GM12874 (cell line): ENCODE measurements around the gene UNC119B.
A peak's percentile ranks its signal among the peaks of the same experiment; 100 is the strongest.

Experiments
- CTCF ChIP-seq: IDR thresholded peaks from 2 replicates; pipeline ENCODE4 v1.5.1; 2011; ENCODE audit warnings: low read depth, mild to moderate bottlenecking, control low read depth, low read length, moderate library complexity; ENCODE audit not compliant: insufficient read depth

The UNC119B gene

GRCh38 chr12:120685522-120685921 lies 24.7 kb upstream of the UNC119B start:
- TF ChIP-seq CTCF: no peak

GRCh38 chr12:120686151-120686689 lies 24.0 kb upstream of the UNC119B start:
- TF ChIP-seq CTCF: no peak

- peak; percentile 42; the same call in 1 of the 2 replicates for TF ChIP-seq CTCF
Observed at GRCh38 chr12:120686690-120687577, 23.3 kb upstream of the UNC119B start, which contains the start of gene MLEC. Gene MLEC (plus strand): TSS chr12:120687149. CDS start chr12:120687297, 148 bp downstream.

- no peak for TF ChIP-seq CTCF
Observed at GRCh38 chr12:120687578-120688289, 22.5 kb upstream of the UNC119B start.

DNA sequence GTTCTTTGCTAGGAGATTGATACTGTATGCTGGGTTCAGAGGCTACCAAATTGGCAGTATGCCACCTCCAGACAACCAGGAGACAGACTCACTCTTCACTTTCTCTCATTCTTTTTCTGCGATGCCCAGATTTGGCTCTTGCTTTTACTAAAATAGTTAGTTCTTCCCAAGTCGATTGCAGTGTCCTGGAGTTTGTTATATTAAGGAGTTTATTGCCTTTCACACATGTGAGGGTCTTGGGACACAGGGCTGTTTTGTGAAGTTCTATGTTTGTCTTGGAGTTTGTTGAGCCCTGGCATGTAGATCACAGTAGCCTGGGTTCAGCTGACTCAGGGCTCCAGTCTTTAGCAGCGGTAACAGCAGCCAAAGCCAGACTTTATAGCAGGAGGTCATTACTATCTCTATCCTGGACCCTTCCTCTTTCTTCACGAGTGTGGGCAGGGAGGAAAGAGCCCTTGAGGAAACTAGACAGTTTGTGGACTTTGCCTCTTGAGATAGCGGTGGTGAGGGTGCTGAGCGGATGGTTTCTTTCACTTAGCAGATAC lies 21.7 kb upstream of the UNC119B start:
- no peak for TF ChIP-seq CTCF

DNA sequence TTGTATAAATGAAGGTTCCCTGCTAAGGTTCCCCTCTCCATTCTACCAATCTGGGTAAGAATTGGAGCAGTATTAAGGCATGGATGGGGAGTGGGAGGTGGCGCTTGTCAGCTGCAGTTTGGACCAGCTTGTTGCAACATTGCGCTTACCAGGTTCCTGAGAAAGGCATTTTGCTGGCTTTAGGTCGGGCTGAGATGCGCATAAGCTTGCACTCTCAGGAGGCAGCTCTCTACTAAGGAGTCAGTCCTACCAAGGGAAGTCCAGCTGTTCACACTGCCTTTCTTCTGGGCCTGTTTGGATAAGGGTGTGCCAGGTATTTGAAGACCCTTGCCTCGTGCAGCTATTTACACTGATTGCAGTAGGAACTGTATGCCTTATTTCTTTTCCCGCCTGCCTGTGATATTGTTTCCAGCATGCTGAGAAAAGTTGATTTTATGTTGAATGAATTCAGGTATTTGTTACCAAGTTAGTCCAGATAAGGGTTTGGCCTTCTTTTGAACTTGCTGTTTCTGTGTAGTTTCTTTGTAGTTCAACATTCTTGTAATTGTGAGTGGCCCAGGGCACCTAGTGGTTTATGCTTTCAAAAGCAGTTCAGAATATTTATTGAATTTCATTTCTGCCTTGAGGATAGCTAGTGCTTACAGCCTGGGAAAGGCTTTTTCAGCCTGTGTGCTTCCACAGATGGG lies 20.7 kb upstream of the UNC119B start:
- TF ChIP-seq CTCF: no peak
